GM12891 (cell line): Measurements from ENCODE around the gene TCF7L2.

Source experiments
- DNase-seq: peaks from one replicate; pipeline ENCODE4 v3.0.0; 2011; ENCODE audit warnings: low spot score; ENCODE audit not compliant: insufficient read length
- FAIRE-seq: peaks from 2 replicates; lab custom pipeline; 2011; peaks lifted over from hg19 to GRCh38; lab: Jason Lieb, UNC
- PAX5 ChIP-seq: IDR thresholded peaks from 2 replicates; pipeline ENCODE4 v1.6.1; 2011; ENCODE audit warnings: low read length, moderate library complexity, mild to moderate bottlenecking; ENCODE audit not compliant: insufficient read depth, severe bottlenecking
- POLR2A ChIP-seq: IDR thresholded peaks from 2 replicates; pipeline ENCODE4 v1.6.1; 2011; ENCODE audit warnings: low read depth, low read length, control low read depth
- POLR2AphosphoS5 ChIP-seq: IDR thresholded peaks from 2 replicates; pipeline ENCODE4 v1.6.1; 2011; ENCODE audit warnings: low read depth, low read length, control low read depth
- POU2F2 ChIP-seq: IDR thresholded peaks from 2 replicates; pipeline ENCODE4 v1.6.1; 2011; ENCODE audit warnings: low read depth, mild to moderate bottlenecking, control low read depth, low read length, moderate library complexity
- SPI1 ChIP-seq: IDR thresholded peaks from 2 replicates; pipeline ENCODE4 v1.6.1; 2011; ENCODE audit warnings: low read depth, low read length, control low read depth
- TAF1 ChIP-seq: IDR thresholded peaks from 2 replicates; pipeline ENCODE4 v1.6.1; 2011; ENCODE audit warnings: low read depth, low read length, control low read depth

Gene TCF7L2

GRCh38 chr10:113067501-113067900 is 117.5 kb downstream of the TCF7L2 start:
- FAIRE-seq (no peak), DNase-seq (no peak)
- TF ChIP-seq POU2F2 (no peak), POLR2AphosphoS5 (no peak), TAF1 (no peak), PAX5 (no peak), SPI1 (no peak), POLR2A (no peak)

- TF ChIP-seq POLR2A (no peak), POLR2AphosphoS5 (no peak), POU2F2 (no peak), TAF1 (no peak)
- FAIRE-seq (no peak), DNase-seq (no peak)
Measured at GRCh38 chr10:113068178-113068890, 118.3 kb downstream of the TCF7L2 start.

- no peak for DNase-seq
- TF ChIP-seq TAF1 (no peak), POLR2A (no peak), PAX5 (no peak), POU2F2 (no peak), SPI1 (no peak), POLR2AphosphoS5 (no peak)
- no peak for FAIRE-seq
Measured at GRCh38 chr10:113069595-113069994, 119.5 kb downstream of the TCF7L2 start.

- TF ChIP-seq PAX5 (no peak), SPI1 (no peak), POLR2AphosphoS5 (no peak), POLR2A (no peak), TAF1 (no peak), POU2F2 (no peak)
- FAIRE-seq (no peak), DNase-seq (no peak)
Measured at GRCh38 chr10:113071446-113071845, 121.4 kb downstream of the TCF7L2 start.

GRCh38 chr10:113073549-113074189 is 123.6 kb downstream of the TCF7L2 start:
- DNase-seq (no peak), FAIRE-seq (no peak)
- TF ChIP-seq PAX5 (no peak), POLR2A (no peak), POLR2AphosphoS5 (no peak), SPI1 (no peak), POU2F2 (no peak), TAF1 (no peak)

GRCh38 chr10:113076949-113077348 is 126.9 kb downstream of the TCF7L2 start:
- FAIRE-seq (no peak), DNase-seq (no peak)
- TF ChIP-seq POLR2AphosphoS5 (no peak), PAX5 (no peak), POU2F2 (no peak), POLR2A (no peak)

- no peak for TF ChIP-seq POLR2A
- no peak for TF ChIP-seq SPI1
- no peak for TF ChIP-seq POU2F2
- no peak for TF ChIP-seq TAF1
- TF ChIP-seq PAX5 = no peak
- TF ChIP-seq POLR2AphosphoS5 = no peak
- FAIRE-seq = no peak
- no peak for DNase-seq
Measured at GRCh38 chr10:113078282-113078907, 128.3 kb downstream of the TCF7L2 start.

GRCh38 chr10:113080061-113080924 is 130.2 kb downstream of the TCF7L2 start:
- no peak for DNase-seq
- FAIRE-seq = no peak
- TF ChIP-seq POLR2AphosphoS5 (no peak), POU2F2 (no peak), POLR2A (no peak), PAX5 (no peak), SPI1 (no peak), TAF1 (no peak)

- TF ChIP-seq POU2F2 (no peak), SPI1 (no peak), TAF1 (no peak)
- FAIRE-seq (no peak), DNase-seq (no peak)
Measured at GRCh38 chr10:113080925-113081229, 130.8 kb downstream of the TCF7L2 start.

GRCh38 chr10:113084031-113084430 is 134.0 kb downstream of the TCF7L2 start:
- FAIRE-seq = no peak
- no peak for DNase-seq
- TF ChIP-seq SPI1 (no peak), PAX5 (no peak), TAF1 (no peak), POLR2A (no peak), POU2F2 (no peak), POLR2AphosphoS5 (no peak)
